HG02642 (cell line): Measurements from ENCODE around the gene SAMMSON.

Experiments
- ATAC-seq: cut with Tn5 transposase; IDR thresholded peaks from one replicate; pipeline ENCODE4 v1.9.1; 2021; ENCODE audit warnings: mild to moderate bottlenecking; ENCODE audit not compliant: unreplicated experiment, poor library complexity

SAMMSON gene

GRCh38 chr3:70078778-70079177, 79.2 kb downstream of the SAMMSON start:
- ATAC-seq, result no peak

DNA sequence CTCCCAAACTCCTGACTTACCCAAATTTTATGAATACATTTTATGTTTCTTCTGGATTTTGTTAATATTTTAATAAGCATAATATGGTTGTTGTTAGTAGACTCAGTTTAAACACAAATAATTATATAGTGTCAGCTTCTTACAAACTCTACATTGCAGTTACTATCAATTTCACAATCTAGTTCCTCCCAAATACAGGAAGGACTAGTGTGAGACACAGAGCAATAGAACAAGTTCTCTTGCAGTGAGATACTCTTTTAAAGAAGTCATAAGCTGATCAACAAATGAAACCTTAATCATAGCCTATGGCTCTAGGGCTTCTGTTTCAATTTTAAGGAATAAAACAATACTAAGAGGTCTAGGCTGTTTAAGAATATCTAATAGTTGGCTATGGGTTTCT, 86.1 kb downstream of the SAMMSON start:
- no peak for ATAC-seq

- no peak for ATAC-seq
Observed at GRCh38 chr3:70086336-70086735, 86.8 kb downstream of the SAMMSON start.

- ATAC-seq, result no peak
Observed at GRCh38 chr3:70090322-70090913, 90.9 kb downstream of the SAMMSON start.

GRCh38 chr3:70094197-70094596, 94.7 kb downstream of the SAMMSON start:
- ATAC-seq, result no peak

DNA sequence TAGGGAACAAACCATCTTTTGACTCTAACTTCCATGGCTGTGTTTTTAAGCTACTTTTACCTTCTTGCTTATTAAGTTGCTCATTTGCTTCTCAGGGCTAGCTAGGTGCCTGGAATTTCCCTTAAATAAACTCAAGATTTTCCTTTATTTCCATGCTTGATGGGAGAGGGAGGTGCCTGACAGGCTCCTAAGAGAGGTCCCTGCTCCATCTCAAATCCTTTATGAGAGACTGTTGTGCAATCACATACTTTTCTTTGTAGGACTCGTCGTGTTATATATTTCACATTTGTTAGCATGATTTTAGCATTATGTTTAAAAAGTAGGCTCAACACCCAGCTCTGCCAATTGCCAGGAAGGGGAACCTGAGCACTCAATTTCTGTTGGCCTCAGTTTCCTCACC, 95.7 kb downstream of the SAMMSON start:
- ATAC-seq, result no peak

GRCh38 chr3:70096376-70097066, 97.0 kb downstream of the SAMMSON start:
- ATAC-seq, result peak; percentile 80

DNA sequence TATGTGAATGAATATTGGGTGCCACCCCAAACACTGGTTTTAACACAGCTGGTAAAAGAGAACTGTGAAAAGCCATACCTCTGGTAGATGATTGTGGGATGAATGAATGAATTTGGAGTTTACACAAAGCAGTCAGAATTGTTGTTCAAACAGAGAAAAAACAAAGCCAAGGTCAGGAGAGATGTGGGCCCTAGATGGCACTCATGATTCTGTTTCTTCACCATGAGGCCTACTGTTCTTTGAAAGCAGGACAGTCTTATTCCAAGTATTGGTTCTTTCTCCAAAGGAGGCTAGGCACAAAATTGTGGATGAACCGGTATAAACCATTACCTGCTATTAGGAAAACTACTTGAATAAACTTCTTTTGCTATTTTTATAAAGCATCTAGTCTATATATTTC, 97.6 kb downstream of the SAMMSON start:
- ATAC-seq, result no peak

- ATAC-seq, result peak; percentile 69
Observed at GRCh38 chr3:70108072-70108471, 108.5 kb downstream of the SAMMSON start.

DNA sequence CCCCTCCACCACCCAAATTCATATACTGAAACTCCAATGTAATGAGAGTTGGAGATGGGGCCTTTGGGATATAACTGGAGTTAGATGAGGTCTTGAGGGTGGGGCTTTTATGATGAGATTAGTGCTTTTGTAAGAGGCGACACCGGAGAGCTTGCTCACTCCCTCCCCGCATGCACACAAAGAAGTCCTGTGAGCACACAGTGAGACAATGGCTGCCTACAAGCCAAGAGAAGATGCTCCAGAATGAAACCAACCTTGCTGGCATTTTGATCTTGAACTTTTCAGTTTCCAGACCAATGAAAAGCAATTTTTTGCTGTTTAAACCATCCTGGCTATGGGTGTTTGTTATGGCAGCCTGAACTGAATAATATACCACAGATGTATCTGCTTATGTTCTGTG, 109.0 kb downstream of the SAMMSON start:
- ATAC-seq, result no peak

GRCh38 chr3:70110066-70110465, 110.5 kb downstream of the SAMMSON start:
- ATAC-seq, result no peak

DNA sequence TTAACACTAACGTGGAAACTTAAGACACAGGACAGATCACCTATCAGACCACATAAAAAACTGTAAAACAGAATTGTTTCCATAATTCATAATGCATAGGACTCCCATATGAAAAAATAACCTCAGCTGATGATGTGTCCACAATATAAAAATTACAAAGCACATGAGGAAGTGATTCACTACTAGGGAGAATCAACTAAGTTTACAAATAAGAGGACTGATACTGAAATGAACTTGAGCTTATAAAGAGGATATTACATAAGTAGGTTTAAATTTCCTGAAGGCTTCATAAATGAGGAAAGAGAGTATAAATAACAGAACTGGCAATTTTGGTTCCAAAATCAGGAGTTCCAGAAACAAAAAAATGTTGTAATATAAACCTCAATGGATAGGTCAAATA, 111.9 kb downstream of the SAMMSON start:
- no peak for ATAC-seq

- ATAC-seq, result no peak
Observed at GRCh38 chr3:70112751-70113150, 113.2 kb downstream of the SAMMSON start.

DNA sequence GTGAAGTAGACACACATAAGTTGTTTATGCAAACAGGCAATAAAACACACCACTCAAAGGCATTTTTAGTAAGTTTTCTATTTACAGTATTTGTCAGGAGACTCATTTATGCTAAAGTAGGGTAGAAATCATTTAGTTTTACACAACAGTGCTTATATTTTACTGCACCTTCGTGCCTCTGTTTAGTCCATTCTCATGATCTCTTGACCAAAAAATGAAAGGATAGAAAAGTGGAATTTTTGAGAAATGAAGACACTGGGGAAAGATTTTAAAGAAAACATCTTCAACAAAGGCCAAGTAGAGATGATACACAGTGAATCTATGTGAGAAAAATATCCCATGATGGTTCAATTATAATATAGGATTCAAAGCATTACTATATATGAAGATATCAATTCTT, 114.9 kb downstream of the SAMMSON start:
- no peak for ATAC-seq

DNA sequence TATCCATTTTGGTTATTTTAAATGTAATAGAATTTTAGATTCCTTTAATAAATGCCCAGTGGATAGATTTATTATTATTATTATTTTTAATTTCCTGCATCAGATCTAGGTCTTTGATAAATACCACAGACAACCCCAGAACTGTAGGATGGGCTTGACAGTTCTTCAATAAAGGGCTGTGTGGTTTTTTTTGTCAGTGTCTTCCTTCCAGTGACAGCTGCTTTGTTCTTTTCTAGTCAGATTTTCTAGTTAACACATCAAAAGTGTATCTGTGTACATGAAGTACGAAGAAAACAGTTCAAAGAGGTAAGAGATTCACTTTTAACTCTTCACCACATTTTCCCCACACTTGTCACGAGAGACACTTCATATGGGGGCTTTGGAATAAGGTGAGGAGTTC, 120.3 kb downstream of the SAMMSON start:
- no peak for ATAC-seq
